ENCODE data around the gene LRRK1.
"Not testable (repeated sequence)": the region's sequence is repeated elsewhere in the genome, so short reads cannot be mapped to it uniquely, and the experiment has no call there.

LRRK1 gene

GRCh38 chr15:101095796-101096406 is 176.7 kb downstream of the LRRK1 start:
- H2BK120ac ChIP-seq (ENCODE audit: low read depth, low read length); H3K9me3 ChIP-seq (ENCODE audit: control insufficient read depth, low read length); H4K91ac ChIP-seq (ENCODE audit: low read length); H2BK12ac ChIP-seq (ENCODE audit: low read length in 2 of 2); H3K18ac ChIP-seq (ENCODE audit: low read depth in 1 of 2, low read length in 2 of 2); H3K9ac ChIP-seq (ENCODE audit: low read length); H3K23ac ChIP-seq (ENCODE audit: low read length in 2 of 2); H3K27ac ChIP-seq (ENCODE audit: low read length, poor library complexity, severe bottlenecking); H3K27me3 ChIP-seq (ENCODE audit: control insufficient read depth in 1 of 2, insufficient read depth in 1 of 2, low read length in 2 of 2); H3K4me3 ChIP-seq (ENCODE audit: insufficient read depth in 1 of 2, low read depth in 1 of 2, low read length in 2 of 2); H4K8ac ChIP-seq (ENCODE audit: low read length); H3K4ac ChIP-seq (ENCODE audit: low read depth in 1 of 2, low read length in 2 of 2); H2BK5ac ChIP-seq (ENCODE audit: low read depth, low read length, poor library complexity, severe bottlenecking); H3K36me3 ChIP-seq (ENCODE audit: control insufficient read depth in 1 of 2, insufficient read depth in 2 of 2, low read depth in 1 of 2, low read length in 2 of 2); H2AK5ac ChIP-seq (ENCODE audit: low read length, severe bottlenecking); DNase-seq; H3K79me1 ChIP-seq (replicated peaks; ENCODE audit: low read length, poor library complexity, severe bottlenecking); H2BK15ac ChIP-seq (ENCODE audit: low read depth, poor library complexity, severe bottlenecking); H3K4me2 ChIP-seq (ENCODE audit: low read length, poor library complexity, severe bottlenecking); H3K14ac ChIP-seq (ENCODE audit: low read length in 2 of 2); H2AFZ ChIP-seq (ENCODE audit: low read depth, low read length): not testable (repeated sequence)
- H3K4me1 ChIP-seq (ENCODE audit: control insufficient read depth, insufficient read depth, low read depth, low read length), result peaks cover 18% of the 10 kb centered on the region
- 96% methylated on average over 6 of the region's 6 CpGs for WGBS

GRCh38 chr15:101097111-101097510 is 178.0 kb downstream of the LRRK1 start:
- no peak overlapping the region for H2BK120ac ChIP-seq (ENCODE audit: low read depth, low read length)
- no peak overlapping the region for H3K18ac ChIP-seq (ENCODE audit: low read depth in 1 of 2, low read length in 2 of 2)
- H3K14ac ChIP-seq (ENCODE audit: low read length in 2 of 2), result no peak overlapping the region
- H4K8ac ChIP-seq (ENCODE audit: low read length), result no peak overlapping the region
- no peaks in the 10 kb centered on the region for H3K79me1 ChIP-seq (replicated peaks; ENCODE audit: low read length, poor library complexity, severe bottlenecking)
- no peak overlapping the region for H4K91ac ChIP-seq (ENCODE audit: low read length)
- no peak overlapping the region for H2BK15ac ChIP-seq (ENCODE audit: low read depth, poor library complexity, severe bottlenecking)
- H3K4ac ChIP-seq (ENCODE audit: low read depth in 1 of 2, low read length in 2 of 2), result no peak overlapping the region
- no peaks in the 10 kb centered on the region for H3K27me3 ChIP-seq (ENCODE audit: control insufficient read depth in 1 of 2, insufficient read depth in 1 of 2, low read length in 2 of 2)
- H3K36me3 ChIP-seq (ENCODE audit: control insufficient read depth in 1 of 2, insufficient read depth in 2 of 2, low read depth in 1 of 2, low read length in 2 of 2), result no peaks in the 10 kb centered on the region
- H2AFZ ChIP-seq (ENCODE audit: low read depth, low read length), result no peak overlapping the region
- no peak overlapping the region for H3K4me2 ChIP-seq (ENCODE audit: low read length, poor library complexity, severe bottlenecking)
- H3K9ac ChIP-seq (ENCODE audit: low read length), result no peak overlapping the region
- H2BK5ac ChIP-seq (ENCODE audit: low read depth, low read length, poor library complexity, severe bottlenecking), result no peak overlapping the region
- no peak overlapping the region for H2AK5ac ChIP-seq (ENCODE audit: low read length, severe bottlenecking)
- 97% methylated on average over 13 of the region's 14 CpGs for WGBS
- H3K27ac ChIP-seq (ENCODE audit: low read length, poor library complexity, severe bottlenecking), result no peak overlapping the region
- no peak overlapping the region for H2BK12ac ChIP-seq (ENCODE audit: low read length in 2 of 2)
- no peak overlapping the region for H3K23ac ChIP-seq (ENCODE audit: low read length in 2 of 2)
- H3K9me3 ChIP-seq (ENCODE audit: control insufficient read depth, low read length), result no peaks in the 10 kb centered on the region
- H3K4me3 ChIP-seq (ENCODE audit: insufficient read depth in 1 of 2, low read depth in 1 of 2, low read length in 2 of 2), result no peak overlapping the region
- H3K4me1 ChIP-seq (ENCODE audit: control insufficient read depth, insufficient read depth, low read depth, low read length), result peaks cover 7% of the 10 kb centered on the region
- DNase-seq, result no peak

GRCh38 chr15:101099183-101099582 is 180.0 kb downstream of the LRRK1 start:
- whole genome bisulfite sequencing, result 97% methylated on average over 10 of the region's 10 CpGs
- no peak overlapping the region for H4K8ac ChIP-seq (ENCODE audit: low read length)
- peaks cover 7% of the 10 kb centered on the region for H3K4me1 ChIP-seq (ENCODE audit: control insufficient read depth, insufficient read depth, low read depth, low read length)
- no peaks in the 10 kb centered on the region for H3K36me3 ChIP-seq (ENCODE audit: control insufficient read depth in 1 of 2, insufficient read depth in 2 of 2, low read depth in 1 of 2, low read length in 2 of 2)
- no peak overlapping the region for H4K91ac ChIP-seq (ENCODE audit: low read length)
- H3K14ac ChIP-seq (ENCODE audit: low read length in 2 of 2), result no peak overlapping the region
- H2BK5ac ChIP-seq (ENCODE audit: low read depth, low read length, poor library complexity, severe bottlenecking), result no peak overlapping the region
- H3K4me2 ChIP-seq (ENCODE audit: low read length, poor library complexity, severe bottlenecking), result no peak overlapping the region
- H3K27ac ChIP-seq (ENCODE audit: low read length, poor library complexity, severe bottlenecking), result no peak overlapping the region
- H3K9ac ChIP-seq (ENCODE audit: low read length), result no peak overlapping the region
- H2AFZ ChIP-seq (ENCODE audit: low read depth, low read length), result no peak overlapping the region
- peak overlapping the region in 1 of 2 experiments; percentile 35 for H3K18ac ChIP-seq (ENCODE audit: low read depth in 1 of 2, low read length in 2 of 2)
- no peak overlapping the region for H3K4ac ChIP-seq (ENCODE audit: low read depth in 1 of 2, low read length in 2 of 2)
- H2BK12ac ChIP-seq (ENCODE audit: low read length in 2 of 2), result no peak overlapping the region
- H2BK15ac ChIP-seq (ENCODE audit: low read depth, poor library complexity, severe bottlenecking), result no peak overlapping the region
- H3K23ac ChIP-seq (ENCODE audit: low read length in 2 of 2), result no peak overlapping the region
- H3K9me3 ChIP-seq (ENCODE audit: control insufficient read depth, low read length), result no peaks in the 10 kb centered on the region
- no peaks in the 10 kb centered on the region for H3K79me1 ChIP-seq (replicated peaks; ENCODE audit: low read length, poor library complexity, severe bottlenecking)
- no peak overlapping the region for H3K4me3 ChIP-seq (ENCODE audit: insufficient read depth in 1 of 2, low read depth in 1 of 2, low read length in 2 of 2)
- DNase-seq, result no peak
- H3K27me3 ChIP-seq (ENCODE audit: control insufficient read depth in 1 of 2, insufficient read depth in 1 of 2, low read length in 2 of 2), result no peaks in the 10 kb centered on the region
- H2BK120ac ChIP-seq (ENCODE audit: low read depth, low read length), result no peak overlapping the region
- no peak overlapping the region for H2AK5ac ChIP-seq (ENCODE audit: low read length, severe bottlenecking)

GRCh38 chr15:101100118-101100517 is 181.0 kb downstream of the LRRK1 start:
- H2BK5ac ChIP-seq (ENCODE audit: low read depth, low read length, poor library complexity, severe bottlenecking), result no peak overlapping the region
- H2BK120ac ChIP-seq (ENCODE audit: low read depth, low read length), result no peak overlapping the region
- no peak overlapping the region for H4K8ac ChIP-seq (ENCODE audit: low read length)
- 96% methylated on average over 15 of the region's 15 CpGs for WGBS
- no peak overlapping the region for H3K9ac ChIP-seq (ENCODE audit: low read length)
- H3K4me1 ChIP-seq (ENCODE audit: control insufficient read depth, insufficient read depth, low read depth, low read length), result peaks cover 12% of the 10 kb centered on the region
- H3K18ac ChIP-seq (ENCODE audit: low read depth in 1 of 2, low read length in 2 of 2), result no peak overlapping the region
- H3K4me3 ChIP-seq (ENCODE audit: insufficient read depth in 1 of 2, low read depth in 1 of 2, low read length in 2 of 2), result no peak overlapping the region
- H2AFZ ChIP-seq (ENCODE audit: low read depth, low read length), result no peak overlapping the region
- no peak for DNase-seq
- H4K91ac ChIP-seq (ENCODE audit: low read length), result no peak overlapping the region
- H3K23ac ChIP-seq (ENCODE audit: low read length in 2 of 2), result no peak overlapping the region
- H2AK5ac ChIP-seq (ENCODE audit: low read length, severe bottlenecking), result no peak overlapping the region
- H3K27ac ChIP-seq (ENCODE audit: low read length, poor library complexity, severe bottlenecking), result no peak overlapping the region
- no peaks in the 10 kb centered on the region for H3K36me3 ChIP-seq (ENCODE audit: control insufficient read depth in 1 of 2, insufficient read depth in 2 of 2, low read depth in 1 of 2, low read length in 2 of 2)
- H3K9me3 ChIP-seq (ENCODE audit: control insufficient read depth, low read length), result no peaks in the 10 kb centered on the region
- H2BK12ac ChIP-seq (ENCODE audit: low read length in 2 of 2), result no peak overlapping the region
- H3K4me2 ChIP-seq (ENCODE audit: low read length, poor library complexity, severe bottlenecking), result no peak overlapping the region
- H3K4ac ChIP-seq (ENCODE audit: low read depth in 1 of 2, low read length in 2 of 2), result no peak overlapping the region
- H2BK15ac ChIP-seq (ENCODE audit: low read depth, poor library complexity, severe bottlenecking), result no peak overlapping the region
- H3K79me1 ChIP-seq (replicated peaks; ENCODE audit: low read length, poor library complexity, severe bottlenecking), result no peaks in the 10 kb centered on the region
- no peak overlapping the region for H3K14ac ChIP-seq (ENCODE audit: low read length in 2 of 2)
- H3K27me3 ChIP-seq (ENCODE audit: control insufficient read depth in 1 of 2, insufficient read depth in 1 of 2, low read length in 2 of 2), result no peaks in the 10 kb centered on the region
